ENCODE results near the gene CISD2. TPM values are rescaled to one million over a fixed set of nuclear protein-coding genes. Genes with fewer than 3 reads are reported as not detected.

CISD2 gene
- total RNA-seq, 1 donor from 2014 or later: 10.4 TPM

GRCh38 chr4:102827674-102828496 lies 40.9 kb upstream of the CISD2 start:
- TF ChIP-seq CTCF (IDR thresholded peaks at IDR 0.05): peak in 1 of 3 experiments; percentile 7
- Histone ChIP-seq H3K4me1 (peaks cover 0 to 13% of the 10 kb centered on the region in 2 donors), H3K36me3 (peaks cover 0 to 4% of the 10 kb centered on the region in 2 donors), H3K9me3 (no peaks in the 10 kb centered on the region), H3K4me3 (peak overlapping the region; percentile 83 to 88), H3K27me3 (no peaks in the 10 kb centered on the region), H3K27ac (peak overlapping the region; percentile 100)
- intact Hi-C loops (cut with DNase I): loop anchor here (1.0 to 5.0 kb wide), 8 partner anchors 41 to 481 kb away; partner anchors contain the start of genes CENPE, MANBA, NFKB1 and SLC39A8
- DNase-seq (ENCODE audit: low spot score in 2 of 2): peak; percentile 98 to 100

GRCh38 chr4:102828497-102828808 lies 40.3 kb upstream of the CISD2 start:
- Histone ChIP-seq H3K4me1 (peaks cover 0 to 11% of the 10 kb centered on the region in 2 donors), H3K36me3 (no peaks in the 10 kb centered on the region), H3K4me3 (peak overlapping the region; percentile 83 to 88), H3K9me3 (no peaks in the 10 kb centered on the region), H3K27me3 (no peaks in the 10 kb centered on the region), H3K27ac (peak overlapping the region; percentile 100)
- DNase-seq (ENCODE audit: low spot score in 2 of 2): no peak
- intact Hi-C loops (cut with DNase I): loop anchor here (1.0 to 5.0 kb wide), 6 partner anchors 41 to 481 kb away; partner anchors contain the start of genes CENPE, SLC39A8, SLC9B1 and SLC9B2
- TF ChIP-seq CTCF (IDR thresholded peaks at IDR 0.05): no peak

GRCh38 chr4:102829803-102830202 lies 39.0 kb upstream of the CISD2 start:
- intact Hi-C loops (cut with DNase I): loop anchor here (2.0 to 5.0 kb wide), 4 partner anchors 208 to 483 kb away; partner anchors contain the start of genes CENPE, SLC39A8 and SLC9B2
- Histone ChIP-seq H3K27ac (no peak overlapping the region), H3K36me3 (no peaks in the 10 kb centered on the region)

GRCh38 chr4:102832105-102832504 lies 36.7 kb upstream of the CISD2 start:
- H3K27me3 ChIP-seq: no peaks in the 10 kb centered on the region
- no peak for TF ChIP-seq CTCF (IDR thresholded peaks at IDR 0.05)
- DNase-seq (ENCODE audit: low spot score in 2 of 2): no peak
- no peaks in the 10 kb centered on the region for H3K9me3 ChIP-seq
- no peaks in the 10 kb centered on the region for H3K36me3 ChIP-seq
- peaks cover 0 to 7% of the 10 kb centered on the region in 2 donors for H3K4me1 ChIP-seq
- intact Hi-C loops (cut with DNase I): no loop called here
- no peak overlapping the region for H3K4me3 ChIP-seq
- H3K27ac ChIP-seq: no peak overlapping the region

More at GRCh38 chr4:102829803-102830202, 39.0 kb upstream of the CISD2 start:
- Histone ChIP-seq H3K9me3 (no peaks in the 10 kb centered on the region), H3K4me3 (no peak overlapping the region), H3K4me1 (peaks cover 0 to 7% of the 10 kb centered on the region in 2 donors), H3K27me3 (no peaks in the 10 kb centered on the region)
- no peak for TF ChIP-seq CTCF (IDR thresholded peaks at IDR 0.05)
- no peak for DNase-seq (ENCODE audit: low spot score in 2 of 2)

GRCh38 chr4:102832667-102833066 lies 36.1 kb upstream of the CISD2 start:
- no peaks in the 10 kb centered on the region for H3K36me3 ChIP-seq
- peaks cover 0 to 7% of the 10 kb centered on the region in 2 donors for H3K4me1 ChIP-seq
- intact Hi-C loops (cut with DNase I): no loop called here
- H3K9me3 ChIP-seq: no peaks in the 10 kb centered on the region
- no peak for DNase-seq (ENCODE audit: low spot score in 2 of 2)
- no peaks in the 10 kb centered on the region for H3K27me3 ChIP-seq
- no peak for TF ChIP-seq CTCF (IDR thresholded peaks at IDR 0.05)
- H3K27ac ChIP-seq: no peak overlapping the region
- H3K4me3 ChIP-seq: no peak overlapping the region
